Measurements from ENCODE around the gene EMID1. TPM values are rescaled to one million over a fixed set of nuclear protein-coding genes. Genes with fewer than 3 reads are reported as not detected.

Gene EMID1
- total RNA-seq, result not detected in 2 replicates

DNA sequence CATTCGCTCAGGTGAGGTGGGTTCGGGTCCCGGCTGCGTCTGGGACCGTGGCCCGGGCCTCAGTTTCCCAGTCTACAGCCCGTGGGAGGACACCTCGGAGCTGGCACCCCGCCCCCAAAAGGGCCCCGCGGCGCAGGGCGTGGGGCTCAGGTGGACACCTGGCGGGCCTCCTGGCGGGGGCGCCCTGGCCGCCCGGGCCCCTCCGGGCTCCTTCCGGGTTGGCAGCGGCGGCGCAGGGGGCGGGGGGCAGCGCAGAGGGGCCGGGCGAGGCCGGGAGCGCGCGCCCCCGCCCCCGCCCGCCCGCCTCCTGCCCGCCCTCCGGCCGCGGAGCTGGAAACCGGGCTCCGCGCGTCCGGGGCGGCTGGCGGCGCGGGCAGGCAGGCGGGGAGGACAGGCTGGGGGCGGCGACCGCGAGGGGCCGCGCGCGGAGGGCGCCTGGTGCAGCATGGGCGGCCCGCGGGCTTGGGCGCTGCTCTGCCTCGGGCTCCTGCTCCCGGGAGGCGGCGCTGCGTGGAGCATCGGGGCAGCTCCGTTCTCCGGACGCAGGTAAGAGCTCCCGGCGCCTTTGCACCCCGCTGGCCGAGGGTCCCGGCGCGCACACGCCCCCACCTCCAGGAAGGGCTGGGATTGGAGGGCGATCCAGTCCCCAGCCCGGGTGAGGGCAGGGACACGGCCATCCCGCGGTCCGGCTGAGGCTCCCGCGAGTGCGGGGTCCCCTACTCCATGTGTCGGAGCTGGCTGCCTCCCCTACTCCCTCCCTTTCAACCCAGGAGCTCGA lies at the start of gene EMID1:
EMID1 (plus strand) TSS at position 303 of the 778 bp plus-strand sequence; CDS start at position 446, 143 bp downstream.

DNA sequence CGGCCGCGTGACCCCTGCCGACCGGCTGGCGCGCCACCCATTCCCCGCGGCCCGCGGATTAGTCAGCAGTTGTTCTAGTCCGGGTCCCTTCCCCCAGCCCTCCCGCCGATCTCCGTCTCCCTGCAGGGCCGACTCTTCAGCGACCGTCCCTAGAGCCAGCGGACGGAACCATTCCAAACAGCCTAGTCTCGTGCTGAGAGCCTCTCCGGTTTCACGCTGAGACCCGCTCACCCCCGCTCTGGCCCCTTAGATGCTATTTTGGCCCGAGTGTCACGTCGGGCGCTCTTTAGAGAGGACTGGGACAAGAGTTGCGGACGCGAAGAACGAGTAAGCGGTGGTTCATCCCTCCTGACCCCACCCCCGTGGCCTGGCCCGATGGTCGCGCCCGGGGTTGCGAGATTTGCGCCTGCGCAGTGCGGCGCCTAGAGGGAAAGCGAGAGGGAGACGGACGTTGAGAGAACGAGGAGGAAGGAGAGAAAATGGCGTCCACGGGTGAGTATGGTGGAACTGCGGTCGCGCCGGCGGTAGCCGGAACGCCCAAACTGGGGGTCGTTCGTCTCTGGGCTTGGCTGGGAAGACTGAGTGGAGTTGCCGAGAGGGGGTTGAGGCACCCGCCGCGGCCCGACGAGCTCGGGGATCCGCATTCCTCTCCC lies 62.3 kb downstream of the EMID1 start, which contains the start of the genes EWSR1 and RHBDD3:
EWSR1 (plus strand) TSS at position 411 of the 653 bp plus-strand sequence; CDS start at position 480, 69 bp downstream.
RHBDD3 (minus strand) TSS at position 124 of the 653 bp plus-strand sequence. CDS start 2,355 bp downstream, outside the sequence.

DNA sequence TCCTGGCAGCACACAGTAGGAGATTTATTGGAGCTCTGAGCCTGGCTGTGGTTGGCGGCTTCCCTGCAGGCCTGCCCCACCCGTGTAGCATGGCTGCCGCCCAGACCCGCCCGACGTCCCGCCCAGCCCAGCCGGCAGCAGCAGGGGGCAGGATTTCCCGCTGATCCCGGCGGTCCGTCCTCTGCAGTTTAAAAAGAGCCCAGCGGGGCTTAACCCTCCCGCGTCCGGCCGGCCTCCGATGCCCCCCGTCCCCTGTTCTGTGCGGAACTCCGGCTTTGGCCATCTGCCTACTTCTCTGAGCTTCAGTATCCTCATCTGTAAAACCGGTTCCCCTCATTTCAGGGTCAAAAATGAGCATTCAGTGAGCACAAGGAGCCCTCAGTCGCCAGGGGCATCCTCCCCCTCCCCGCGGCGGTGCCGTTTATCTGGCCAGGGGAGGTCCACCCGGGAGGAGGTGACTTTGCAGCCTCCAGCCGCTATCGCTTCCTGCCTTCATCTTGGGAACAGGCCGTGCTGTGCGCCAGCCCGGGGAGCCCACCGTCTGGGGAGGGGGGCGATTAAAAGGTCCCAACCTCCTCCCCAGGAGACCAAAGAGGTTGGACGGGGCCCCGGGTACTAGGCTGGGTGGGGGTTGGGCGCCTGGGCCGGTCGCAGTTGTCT lies 100.6 kb downstream of the EMID1 start, which contains the start of gene GAS2L1:
GAS2L1 (plus strand) TSS at position 476 of the 660 bp plus-strand sequence. CDS start 1,456 bp downstream, outside the sequence.

Small RNAs within 50 kb of the gene (small RNA-seq; reads per million reads assigned to genes)
- gene RNU6-1219P, result not detected

Other genes with a start within 250 kb of the EMID1 start
- not detected in 2 replicates for gene C22orf31, start 144.1 kb upstream of the EMID1 start, total RNA-seq
- gene KREMEN1, start 132.9 kb upstream of the EMID1 start, total RNA-seq, result 0.40 and 1.1 TPM in 2 replicates
- 19.7 and 25.5 TPM in 2 replicates for gene RHBDD3, start 62.1 kb downstream of the EMID1 start, total RNA-seq
- gene EWSR1, start 62.4 kb downstream of the EMID1 start, total RNA-seq, result 210 and 245 TPM in 2 replicates
- 23.8 and 30.2 TPM in 2 replicates for gene GAS2L1, start 100.8 kb downstream of the EMID1 start, total RNA-seq
- 0.43 and 0.80 TPM in 2 replicates for gene RASL10A, start 109.8 kb downstream of the EMID1 start, total RNA-seq
- gene AP1B1, start 182.7 kb downstream of the EMID1 start, total RNA-seq, result 108 and 126 TPM in 2 replicates
- gene RFPL1, start 232.7 kb downstream of the EMID1 start, total RNA-seq, result not detected in 2 replicates